Stomach smooth muscle (tissue), 2 donors: ENCODE results near the gene S100A12.

Experiments
- H3K27ac ChIP-seq: one replicate; pipeline ENCODE4 v1.7.0; 2013; ENCODE audit warnings: mild to moderate bottlenecking, low read length, inconsistent platforms
- H3K27me3 ChIP-seq, 2 donors: one replicate each; pipeline ENCODE4 v1.7.0; 2013; ENCODE audit warnings: low read length in 2 of 2; ENCODE audit not compliant: insufficient read depth in 2 of 2, control insufficient read depth in 1 of 2
- H3K36me3 ChIP-seq, 2 donors: one replicate each; pipeline ENCODE4 v1.7.0; 2013; ENCODE audit warnings: low read length in 2 of 2; ENCODE audit not compliant: control insufficient read depth in 2 of 2, insufficient read depth in 2 of 2
- H3K4me1 ChIP-seq: one replicate; pipeline ENCODE4 v1.7.0; 2013; ENCODE audit warnings: low read length; ENCODE audit not compliant: control insufficient read depth, insufficient read depth
- H3K4me3 ChIP-seq, 2 donors: one replicate each; pipeline ENCODE4 v1.7.0; 2013; ENCODE audit warnings: low read length in 2 of 2
- H3K9ac ChIP-seq, 2 donors: one replicate each; pipeline ENCODE4 v1.7.0; 2013; ENCODE audit warnings: low read length in 2 of 2, mild to moderate bottlenecking in 1 of 2
- H3K9me3 ChIP-seq, 2 donors: one replicate each; pipeline ENCODE4 v1.7.0; 2013; ENCODE audit warnings: low read length in 2 of 2; ENCODE audit not compliant: control insufficient read depth in 2 of 2
- donor health status: healthy.
- donor health status: Pancreatic carcinoma.

The S100A12 gene

DNA sequence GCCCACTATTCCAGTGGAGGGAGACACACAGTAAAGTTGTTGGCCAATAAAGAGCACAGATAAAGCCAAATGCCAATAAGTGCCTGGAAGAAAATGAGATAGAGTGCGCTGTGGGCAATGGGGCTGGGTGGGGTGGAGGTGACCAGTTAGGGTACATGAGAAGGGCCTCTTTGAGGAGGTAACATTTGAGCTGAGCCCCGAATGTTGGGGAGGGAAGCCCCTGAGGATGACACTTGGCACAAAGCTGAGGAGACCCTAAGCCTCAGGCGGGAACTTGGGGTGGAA is 16.8 kb downstream of the S100A12 start:
- Histone ChIP-seq H3K27ac (no peak overlapping the region), H3K36me3 (no peaks in the 10 kb centered on the region), H3K27me3 (peaks cover 0 to 3% of the 10 kb centered on the region in 2 donors), H3K4me1 (no peaks in the 10 kb centered on the region), H3K9ac (no peak overlapping the region), H3K4me3 (no peak overlapping the region), H3K9me3 (no peaks in the 10 kb centered on the region)

- Histone ChIP-seq H3K9me3 (no peaks in the 10 kb centered on the region), H3K9ac (no peak within 1 kb of the TSS), H3K27ac (no peak within 1 kb of the TSS), H3K4me3 (no peak within 1 kb of the TSS), H3K27me3 (peaks cover 0 to 2% of the 10 kb centered on the region in 2 donors), H3K4me1 (no peaks in the 10 kb centered on the region), H3K36me3 (no peaks in the 10 kb centered on the region)
Measured at GRCh38 chr1:153357853-153358690, 17.3 kb downstream of the S100A12 start, which contains the start of gene S100A9. Gene S100A9 (plus strand): TSS chr1:153357854. CDS start chr1:153358284, 430 bp downstream.

- no peak overlapping the region for H3K27ac ChIP-seq
- H3K9ac ChIP-seq, result no peak overlapping the region
- peaks cover 0 to 3% of the 10 kb centered on the region in 2 donors for H3K27me3 ChIP-seq
Measured at GRCh38 chr1:153357076-153357852, 18.2 kb downstream of the S100A12 start.

DNA sequence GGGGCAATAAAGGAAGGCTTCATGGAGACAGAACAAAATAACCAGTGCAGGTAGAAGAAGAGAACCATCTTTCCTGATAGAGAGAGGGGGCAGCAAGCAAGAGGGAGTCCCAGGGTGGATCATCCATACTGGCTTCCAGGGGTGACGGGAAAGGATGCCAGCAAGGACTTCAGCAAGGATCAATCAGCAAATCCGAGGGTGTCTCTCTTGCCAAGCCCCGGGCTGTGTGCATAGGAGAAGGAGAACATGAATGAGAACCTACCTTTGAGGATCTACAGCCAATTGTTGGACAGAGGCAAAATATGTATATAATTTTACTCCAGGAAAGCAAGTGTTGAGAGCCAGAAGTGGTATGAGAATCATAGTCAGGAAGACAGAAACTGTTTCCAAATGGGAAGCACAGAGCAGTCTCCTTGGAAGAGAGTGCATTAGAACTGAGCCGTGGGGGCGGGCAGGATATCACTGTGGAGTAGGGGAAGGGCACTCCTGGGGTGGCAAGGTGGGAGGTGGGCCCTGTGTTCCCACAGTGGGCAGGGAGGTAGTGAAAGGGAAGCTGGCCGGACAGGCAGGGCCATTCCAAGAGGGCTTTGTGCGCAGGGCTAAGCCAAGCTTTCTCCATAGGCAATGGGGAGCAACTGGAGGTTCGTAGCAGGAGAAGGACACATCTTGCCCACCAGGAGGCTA is 18.9 kb downstream of the S100A12 start:
- Histone ChIP-seq H3K27me3 (peaks cover 0 to 3% of the 10 kb centered on the region in 2 donors), H3K4me3 (no peak overlapping the region), H3K27ac (no peak overlapping the region), H3K9ac (no peak overlapping the region), H3K36me3 (no peaks in the 10 kb centered on the region), H3K4me1 (no peaks in the 10 kb centered on the region), H3K9me3 (no peaks in the 10 kb centered on the region)

More at GRCh38 chr1:153357076-153357852, 18.2 kb downstream of the S100A12 start:
- H3K4me1 ChIP-seq, result no peaks in the 10 kb centered on the region
- H3K4me3 ChIP-seq, result no peak overlapping the region
- H3K9me3 ChIP-seq, result no peaks in the 10 kb centered on the region
- H3K36me3 ChIP-seq, result no peaks in the 10 kb centered on the region

DNA sequence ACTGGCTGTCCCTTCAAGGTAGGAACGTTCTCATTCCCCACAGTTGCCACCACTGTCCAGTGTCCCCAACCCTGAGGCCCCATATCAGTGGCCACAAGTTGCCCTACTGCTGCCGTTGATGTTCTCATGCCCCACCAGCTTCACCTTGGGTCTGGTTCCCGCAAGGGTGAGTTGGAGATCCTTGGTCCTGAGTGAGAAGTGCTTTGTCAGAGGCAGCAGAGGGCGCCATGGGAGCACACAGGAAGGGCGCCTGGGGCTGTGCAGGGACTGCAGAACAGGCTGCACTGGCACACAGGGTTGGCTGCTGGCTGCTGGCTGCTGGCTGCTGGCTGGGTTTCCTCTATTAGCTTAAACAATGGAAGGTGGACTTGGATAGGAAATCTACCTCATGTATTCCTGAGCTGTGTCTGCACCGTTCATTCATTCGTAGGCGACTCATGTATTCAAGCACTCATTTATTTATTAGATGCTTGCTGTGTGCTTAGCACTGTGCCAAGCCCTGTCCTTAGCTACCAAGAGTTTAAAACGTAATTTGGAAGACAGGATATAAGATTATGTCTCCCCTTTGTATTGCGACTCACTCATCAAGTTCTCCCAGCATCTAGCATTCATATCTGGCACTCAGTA is 19.9 kb downstream of the S100A12 start:
- Histone ChIP-seq H3K4me3 (no peak overlapping the region), H3K9ac (no peak overlapping the region), H3K27me3 (peaks cover 0 to 3% of the 10 kb centered on the region in 2 donors), H3K4me1 (no peaks in the 10 kb centered on the region), H3K27ac (no peak overlapping the region), H3K9me3 (no peaks in the 10 kb centered on the region), H3K36me3 (no peaks in the 10 kb centered on the region)

DNA sequence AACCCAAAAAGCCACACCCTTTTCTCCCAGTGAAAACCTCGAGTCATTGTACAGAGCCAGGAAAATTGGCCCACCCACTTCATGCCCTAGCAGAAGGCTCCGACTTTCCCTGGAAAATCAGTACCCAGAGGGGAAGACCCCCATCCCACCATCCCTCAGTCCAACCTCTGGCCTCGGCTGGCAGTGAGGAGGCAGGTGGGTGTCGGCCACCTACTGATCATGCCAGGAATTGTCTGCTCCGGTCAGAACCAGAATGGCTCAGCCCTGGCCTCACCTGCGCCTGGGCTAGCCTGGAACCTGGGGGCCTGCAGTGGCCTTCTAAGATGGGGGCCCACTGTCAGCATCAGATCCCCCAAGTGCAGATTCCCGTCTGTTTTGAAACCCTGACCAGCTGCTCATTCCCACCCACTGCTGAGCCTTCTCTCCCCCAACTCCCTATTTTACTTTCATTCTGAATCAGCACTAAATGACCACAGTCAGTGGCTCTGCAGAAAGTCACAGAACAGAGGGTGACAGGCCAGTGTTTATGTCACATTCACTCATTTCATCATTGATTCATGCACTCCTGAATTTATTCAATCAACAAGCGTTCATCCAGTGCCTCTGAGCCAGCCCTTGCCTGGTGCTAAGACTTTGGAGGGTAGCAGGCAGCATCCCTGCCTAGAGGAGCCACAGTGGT is 20.8 kb downstream of the S100A12 start:
- Histone ChIP-seq H3K27me3 (peaks cover 0 to 5% of the 10 kb centered on the region in 2 donors), H3K9me3 (no peaks in the 10 kb centered on the region), H3K36me3 (no peaks in the 10 kb centered on the region), H3K4me3 (no peak overlapping the region), H3K27ac (no peak overlapping the region), H3K4me1 (no peaks in the 10 kb centered on the region), H3K9ac (no peak overlapping the region)

GRCh38 chr1:153353226-153353947 is 22.0 kb downstream of the S100A12 start:
- Histone ChIP-seq H3K9ac (no peak overlapping the region), H3K4me1 (no peaks in the 10 kb centered on the region), H3K27me3 (peaks cover 4 to 8% of the 10 kb centered on the region in 2 donors), H3K9me3 (no peaks in the 10 kb centered on the region), H3K4me3 (no peak overlapping the region), H3K27ac (no peak overlapping the region), H3K36me3 (no peaks in the 10 kb centered on the region)

- no peaks in the 10 kb centered on the region for H3K36me3 ChIP-seq
- H3K27ac ChIP-seq, result no peak overlapping the region
- H3K9ac ChIP-seq, result no peak overlapping the region
- peaks cover 4 to 13% of the 10 kb centered on the region in 2 donors for H3K27me3 ChIP-seq
- H3K4me3 ChIP-seq, result no peak overlapping the region
- no peaks in the 10 kb centered on the region for H3K9me3 ChIP-seq
- H3K4me1 ChIP-seq, result no peaks in the 10 kb centered on the region
Measured at GRCh38 chr1:153352523-153352922, 22.9 kb downstream of the S100A12 start.

- no peak overlapping the region for H3K9ac ChIP-seq
- peaks cover 4 to 15% of the 10 kb centered on the region in 2 donors for H3K27me3 ChIP-seq
- no peak overlapping the region for H3K27ac ChIP-seq
- H3K9me3 ChIP-seq, result no peaks in the 10 kb centered on the region
- no peaks in the 10 kb centered on the region for H3K4me1 ChIP-seq
- H3K36me3 ChIP-seq, result no peaks in the 10 kb centered on the region
- H3K4me3 ChIP-seq, result no peak overlapping the region
Measured at GRCh38 chr1:153350321-153350957, 25.0 kb downstream of the S100A12 start.
